ENCODE results near the gene PTGER1.
A peak's percentile ranks its signal among the peaks of the same experiment; 100 is the strongest.

The PTGER1 gene

GRCh38 chr19:14437578-14438140 lies 37.5 kb downstream of the PTGER1 start:
- no peak overlapping the region for H3K4me3 ChIP-seq (ENCODE audit: low read length)
- no peak for DNase-seq (ENCODE audit: low read depth)
- no peak for TF ChIP-seq CTCF (conservative IDR thresholded peaks at IDR 0.05; ENCODE audit: low read length)

GRCh38 chr19:14435320-14436050 lies 39.7 kb downstream of the PTGER1 start:
- TF ChIP-seq CTCF (conservative IDR thresholded peaks at IDR 0.05; ENCODE audit: low read length), result no peak
- peak overlapping the region; percentile 76 for H3K4me3 ChIP-seq (ENCODE audit: low read length)

GRCh38 chr19:14434543-14435319 lies 40.4 kb downstream of the PTGER1 start:
- DNase-seq (ENCODE audit: low read depth), result peak; percentile 77
- no peak for TF ChIP-seq CTCF (conservative IDR thresholded peaks at IDR 0.05; ENCODE audit: low read length)
- peak overlapping the region; percentile 76 for H3K4me3 ChIP-seq (ENCODE audit: low read length)

More at GRCh38 chr19:14435320-14436050, 39.7 kb downstream of the PTGER1 start:
- DNase-seq (ENCODE audit: low read depth), result no peak

- peak overlapping the region; percentile 76 for H3K4me3 ChIP-seq (ENCODE audit: low read length)
- DNase-seq (ENCODE audit: low read depth), result no peak
- TF ChIP-seq CTCF (conservative IDR thresholded peaks at IDR 0.05; ENCODE audit: low read length), result no peak
These were observed 41.3 kb downstream of the PTGER1 start for GRCh38 chr19:14433554-14434501.

- TF ChIP-seq CTCF (conservative IDR thresholded peaks at IDR 0.05; ENCODE audit: low read length), result no peak
- peak within 1 kb of the TSS; percentile 76 for H3K4me3 ChIP-seq (ENCODE audit: low read length)
- DNase-seq (ENCODE audit: low read depth), result peak; percentile 35
These were observed 42.2 kb downstream of the PTGER1 start, which contains the start of gene PKN1 for GRCh38 chr19:14432791-14433553. PKN1 (plus strand) TSS chr19:14433306; CDS start chr19:14433522, 216 bp downstream.

- no peak for TF ChIP-seq CTCF (conservative IDR thresholded peaks at IDR 0.05; ENCODE audit: low read length)
- DNase-seq (ENCODE audit: low read depth), result no peak
- no peak overlapping the region for H3K4me3 ChIP-seq (ENCODE audit: low read length)
These were observed 44.4 kb downstream of the PTGER1 start for GRCh38 chr19:14430712-14431111.

All from AG10803 (cell line).